Prostate gland (tissue), 2 donors: ENCODE results near the gene POLR1H. TPM values are rescaled to one million over a fixed set of nuclear protein-coding genes. Genes with fewer than 3 reads are reported as not detected.
A peak's percentile ranks its signal among the peaks of the same experiment; 100 is the strongest.

Experiments
- DNase-seq: peaks from one replicate; pipeline ENCODE4 v3.0.0-alpha.2; 2019; ENCODE audit warnings: low spot score
- H3K27ac ChIP-seq, 2 donors: fragments of 200-600 bp; sonication (generic); 2 replicates each; pipeline ENCODE4 v1.5.1; 2017 to 2019
- H3K27me3 ChIP-seq: fragments of 200-600 bp; sonication (generic); replicated peaks from 2 replicates; pipeline ENCODE4 v1.5.1; 2019; ENCODE audit not compliant: insufficient read depth
- H3K36me3 ChIP-seq, 2 donors: fragments of 200-600 bp; sonication (generic); 1 replicate in 1 of 2; 2 replicates in 1 of 2; pipeline versions ENCODE4 v1.5.1 to v1.8.1; 2017 to 2019
- H3K4me1 ChIP-seq: fragments of 200-600 bp; sonication (generic); replicated peaks from 2 replicates; pipeline ENCODE4 v1.5.1; 2019
- H3K4me3 ChIP-seq, 2 donors: fragments of 200-600 bp; sonication (generic); 2 replicates each; pipeline ENCODE4 v1.5.1; 2017 to 2019
- H3K9me3 ChIP-seq: fragments of 200-600 bp; sonication (generic); 2 replicates; pipeline ENCODE4 v1.5.1; 2017
- CTCF ChIP-seq, 4 experiments: fragments of 200-600 bp in 2 of 4; fragments of 450-650 bp in 2 of 4; sonication (generic) in 2 of 4; IDR thresholded peaks; 1 replicate in 3 of 4; 2 replicates in 1 of 4; pipeline ENCODE4 v1.5.1; 2016 to 2019; ENCODE audit warnings: antibody characterized with exemption in 4 of 4, mild to moderate bottlenecking in 2 of 4, moderate library complexity in 2 of 4
- POLR2A ChIP-seq: fragments of 450-650 bp; IDR thresholded peaks from one replicate; pipeline ENCODE4 v1.6.1; 2016; ENCODE audit warnings: antibody characterized with exemption, mild to moderate bottlenecking
- POLR2AphosphoS5 ChIP-seq: sonication (generic); formaldehyde crosslinking; IDR thresholded peaks from one replicate; pipeline ENCODE4 v1.6.1; 2017; ENCODE audit warnings: antibody characterized with exemption
- WGBS: methylation state at CpG from one replicate; pipeline ENCODE4 v1.1.5; 2018; 5-methylcytosine and 5-hydroxymethylcytosine counted together
- intact Hi-C: fragments of 100-400 bp; cut with DNase I; formaldehyde crosslinking; loops from one replicate; pipeline ENCODE4 v1.14.2; 2022
- total RNA-seq, 2 donors: library from RNA; depleted of rRNA; stranded (reverse); fragments of >200 nt; gene quantifications; one replicate each; pipeline ENCODE4 v1.1.0, GENCODE V29; 2016

The POLR1H gene
- total RNA-seq, 2 donors from 2014 or later: 31.9 to 36.3 TPM

- Histone ChIP-seq H3K27me3 (no peaks in the 10 kb centered on the region), H3K27ac (peak within 1 kb of the TSS; percentile 77 to 88), H3K9me3 (no peaks in the 10 kb centered on the region), H3K4me3 (peak within 1 kb of the TSS; percentile 55 to 57), H3K4me1 (no peaks in the 10 kb centered on the region), H3K36me3 (no peaks in the 10 kb centered on the region)
- WGBS: under 1% methylated on average over 55 of the region's 64 CpGs
- intact Hi-C loops: no loop called here
- TF ChIP-seq POLR2A (peak; percentile 85), CTCF (IDR thresholded peaks at IDR 0.05) (no peak), POLR2AphosphoS5 (no peak)
- peak; percentile 13 for DNase-seq
Observed at GRCh38 chr6:30075094-30075789, 14.2 kb downstream of the POLR1H start, which contains the start of gene RNF39. Gene RNF39, minus strand, starts transcription at chr6:30075769. Its CDS starts 184 bp downstream, at chr6:30075585.

- Histone ChIP-seq H3K27me3 (no peaks in the 10 kb centered on the region), H3K4me1 (no peaks in the 10 kb centered on the region), H3K9me3 (no peaks in the 10 kb centered on the region), H3K27ac (peak overlapping the region; percentile 77 to 88), H3K36me3 (no peaks in the 10 kb centered on the region), H3K4me3 (peak overlapping the region; percentile 55 to 57)
- TF ChIP-seq POLR2AphosphoS5 (peak; percentile 97), POLR2A (no peak), CTCF (IDR thresholded peaks at IDR 0.05) (peak; percentile 22 to 73 (median 58))
- DNase-seq: peak; percentile 93
- intact Hi-C loops: no loop called here
- 19% methylated on average over 22 of the region's 22 CpGs for WGBS
Observed at GRCh38 chr6:30075790-30076732, 15.0 kb downstream of the POLR1H start.

GRCh38 chr6:30077218-30077617 lies 16.2 kb downstream of the POLR1H start:
- H3K27me3 ChIP-seq: no peaks in the 10 kb centered on the region
- no peaks in the 10 kb centered on the region for H3K4me1 ChIP-seq
- no peaks in the 10 kb centered on the region for H3K36me3 ChIP-seq
- no peak for TF ChIP-seq POLR2AphosphoS5
- TF ChIP-seq POLR2A: no peak
- TF ChIP-seq CTCF (IDR thresholded peaks at IDR 0.05): no peak
- H3K9me3 ChIP-seq: no peaks in the 10 kb centered on the region
- H3K27ac ChIP-seq: peak overlapping the region in 1 of 2 donors; percentile 88
- WGBS: 32% methylated on average over 4 of the region's 4 CpGs
- no peak overlapping the region for H3K4me3 ChIP-seq
- DNase-seq: no peak
- intact Hi-C loops: no loop called here

- Histone ChIP-seq H3K27me3 (no peaks in the 10 kb centered on the region), H3K36me3 (no peaks in the 10 kb centered on the region), H3K4me1 (no peaks in the 10 kb centered on the region), H3K4me3 (no peak overlapping the region), H3K9me3 (no peaks in the 10 kb centered on the region), H3K27ac (no peak overlapping the region)
- 81% methylated on average over 5 of the region's 5 CpGs for WGBS
- no peak for DNase-seq
- intact Hi-C loops: no loop called here
- no peak for TF ChIP-seq POLR2A
- TF ChIP-seq CTCF (IDR thresholded peaks at IDR 0.05): no peak
- no peak for TF ChIP-seq POLR2AphosphoS5
Observed at GRCh38 chr6:30087876-30088275, 26.8 kb downstream of the POLR1H start.
